GM19043 (cell line): Measurements from ENCODE around the gene SDHB.
"Not testable (repeated sequence)": the region's sequence is repeated elsewhere in the genome, so short reads cannot be mapped to it uniquely, and the experiment has no call there.

Experiments used
- ATAC-seq: cut with Tn5 transposase; IDR thresholded peaks from one replicate; pipeline ENCODE4 v1.9.1; 2021; ENCODE audit warnings: low read depth; ENCODE audit not compliant: unreplicated experiment

SDHB gene

GRCh38 chr1:17078991-17079868 lies 25.4 kb upstream of the SDHB start:
- ATAC-seq = no peak

- no peak for ATAC-seq
Measured at GRCh38 chr1:17075470-17076255, 21.8 kb upstream of the SDHB start.

GRCh38 chr1:17071794-17072193 lies 18.0 kb upstream of the SDHB start:
- ATAC-seq = no peak

- ATAC-seq = no peak
Measured at GRCh38 chr1:17070163-17070525, 16.3 kb upstream of the SDHB start.

DNA sequence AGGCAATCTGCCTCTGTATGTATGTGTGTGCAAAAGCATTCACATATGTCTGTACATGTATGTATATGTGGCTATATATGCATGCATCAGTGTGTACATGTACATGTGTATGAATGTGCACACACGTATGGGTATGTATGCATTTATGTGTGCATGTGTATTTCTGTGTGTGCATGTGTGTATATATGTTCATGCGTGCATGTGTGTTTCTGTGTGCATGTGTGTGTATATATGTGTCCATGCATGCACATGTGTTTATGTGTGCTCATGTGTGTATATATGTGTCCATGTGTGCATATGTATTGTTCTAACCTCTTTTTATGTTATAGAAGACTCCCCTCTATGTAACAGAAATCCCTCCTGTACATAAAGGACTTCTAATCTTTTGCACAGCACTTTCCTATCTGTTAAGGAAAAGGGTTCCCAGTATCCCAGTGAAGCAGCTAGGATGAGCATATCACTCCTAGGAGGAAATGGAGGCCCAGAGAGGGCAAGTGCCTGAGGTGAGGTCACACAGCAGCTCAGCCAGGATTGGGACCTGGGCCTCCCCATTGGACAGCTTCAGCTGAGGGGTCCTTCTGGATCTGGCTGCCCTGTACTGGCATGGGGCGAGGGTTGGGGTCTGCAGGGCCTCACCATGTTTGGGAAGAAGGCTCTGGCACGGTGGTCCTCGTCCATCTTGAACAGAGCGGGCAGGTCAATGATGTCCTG lies 15.8 kb upstream of the SDHB start:
- no peak for ATAC-seq

DNA sequence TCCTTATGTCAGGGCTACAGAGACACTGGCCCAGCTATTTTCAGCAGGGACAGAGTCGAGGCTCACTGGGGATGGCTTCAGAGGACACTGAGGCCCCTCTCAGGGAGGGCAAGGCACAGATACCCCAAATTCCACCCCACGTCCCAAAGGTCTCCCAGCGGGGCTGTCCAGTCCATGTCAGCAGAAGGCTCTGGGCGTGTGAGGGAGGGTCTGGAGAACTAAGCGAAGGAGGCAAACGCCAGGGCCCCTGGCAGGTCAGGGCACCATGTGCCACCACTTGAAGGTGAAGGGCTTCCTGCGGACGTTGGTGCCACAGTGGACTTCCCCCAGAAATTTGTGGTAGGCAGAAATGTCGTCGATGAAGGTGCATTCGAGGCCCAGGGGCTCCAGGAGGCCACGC lies 15.0 kb upstream of the SDHB start:
- no peak for ATAC-seq

- no peak for ATAC-seq
Measured at GRCh38 chr1:17067465-17068240, 13.8 kb upstream of the SDHB start.

GRCh38 chr1:17067069-17067426 lies 13.2 kb upstream of the SDHB start:
- no peak for ATAC-seq

GRCh38 chr1:17066361-17067068 lies 12.7 kb upstream of the SDHB start:
- no peak for ATAC-seq

DNA sequence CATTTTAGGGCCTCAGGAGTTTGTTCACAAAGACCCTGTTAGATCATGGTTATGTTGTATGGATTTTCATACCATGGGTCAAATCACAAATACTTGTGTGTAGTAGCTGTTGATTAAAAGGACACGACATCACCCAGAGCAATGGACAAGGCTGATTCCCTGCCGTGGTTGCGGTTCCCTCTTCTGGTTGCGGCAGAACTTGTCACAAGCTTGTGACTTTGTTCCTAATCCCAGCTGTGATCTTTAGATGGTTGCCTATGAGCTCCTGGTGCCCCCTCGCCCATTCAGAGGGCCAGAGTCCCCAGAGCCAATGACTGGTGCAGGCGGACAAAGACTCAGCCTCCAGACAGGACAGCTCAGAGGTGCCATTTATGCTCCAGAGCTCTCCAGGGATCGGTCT lies 11.8 kb upstream of the SDHB start:
- no peak for ATAC-seq

GRCh38 chr1:17062751-17063150 lies 8.9 kb upstream of the SDHB start:
- ATAC-seq = not testable (repeated sequence)

GRCh38 chr1:17061892-17062291 lies 8.1 kb upstream of the SDHB start:
- no peak for ATAC-seq

GRCh38 chr1:17061486-17061885 lies 7.7 kb upstream of the SDHB start:
- ATAC-seq = no peak

DNA sequence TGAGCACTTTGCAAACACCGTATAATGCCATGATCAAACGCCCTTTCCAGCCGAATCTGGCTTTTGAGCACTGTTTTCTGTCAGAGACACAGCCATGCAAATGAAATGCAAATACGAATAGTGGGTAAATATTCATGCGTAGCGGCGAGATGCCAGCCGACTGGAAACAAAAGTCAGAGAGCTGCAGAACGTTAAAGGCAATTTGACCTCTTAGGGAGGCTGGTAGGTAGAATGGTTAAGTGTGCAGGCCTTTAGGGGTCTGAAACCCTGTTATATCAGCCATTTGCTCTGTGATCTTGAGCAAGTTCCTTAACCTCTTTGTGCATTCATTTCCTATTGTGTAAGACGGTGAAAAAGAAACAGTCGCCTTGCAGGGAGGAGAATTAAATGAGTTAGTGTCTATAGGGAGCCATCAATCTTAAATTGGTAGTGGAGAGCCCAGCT lies 6.5 kb upstream of the SDHB start:
- ATAC-seq = no peak

- ATAC-seq = no peak
Measured at GRCh38 chr1:17059391-17060305, 5.8 kb upstream of the SDHB start.

DNA sequence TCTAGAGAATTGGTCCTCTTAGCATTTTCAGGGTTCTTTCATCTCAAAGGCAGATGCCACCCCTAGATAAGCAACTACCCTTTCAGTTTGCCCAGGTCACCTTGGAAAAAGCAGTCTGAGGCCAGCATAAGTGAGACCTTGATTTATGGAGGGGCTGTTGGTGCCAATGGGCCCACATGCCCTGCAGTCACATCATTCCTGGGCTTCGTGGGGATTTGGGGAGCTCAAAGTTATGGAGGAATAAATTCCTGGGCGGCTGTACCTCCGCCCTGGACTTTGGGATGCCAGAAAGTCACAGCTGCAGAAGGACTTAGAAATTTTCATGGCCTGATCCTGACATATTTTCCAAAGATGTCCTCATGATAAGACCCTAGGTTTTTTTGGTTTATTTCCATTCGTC lies 2.7 kb upstream of the SDHB start:
- ATAC-seq = no peak

DNA sequence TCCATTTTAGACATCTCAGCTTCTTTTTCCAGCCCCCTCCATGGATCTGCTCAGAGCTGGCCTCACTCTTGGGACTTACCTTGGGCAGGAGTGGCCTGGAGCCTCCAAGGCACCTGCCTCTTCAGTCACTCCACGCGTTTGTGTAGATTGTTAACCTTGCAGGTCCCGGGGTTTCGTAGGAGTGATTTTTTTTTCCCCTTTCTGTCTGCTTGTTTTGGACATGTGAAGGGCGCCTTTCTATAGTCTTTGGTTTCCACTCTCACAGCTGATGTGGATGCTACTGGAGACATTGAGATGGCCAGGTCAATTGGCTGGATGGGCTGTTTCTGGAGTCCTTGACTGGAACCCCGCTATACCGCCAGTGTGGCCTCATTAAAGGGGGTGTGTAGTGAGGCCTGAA lies 2.0 kb upstream of the SDHB start:
- no peak for ATAC-seq

- no peak for ATAC-seq
Measured at GRCh38 chr1:17053086-17053684, 647 bp downstream of the SDHB start.
